GM19372 (cell line): ENCODE results near the gene ABITRAM.
"Not testable (repeated sequence)": the region's sequence is repeated elsewhere in the genome, so short reads cannot be mapped to it uniquely, and the experiment has no call there.

ENCODE experiments used
- ATAC-seq: cut with Tn5 transposase; IDR thresholded peaks from one replicate; pipeline ENCODE4 v1.9.1; 2021; ENCODE audit warnings: mild to moderate bottlenecking, low read depth, moderate library complexity; ENCODE audit not compliant: unreplicated experiment

ABITRAM gene

DNA sequence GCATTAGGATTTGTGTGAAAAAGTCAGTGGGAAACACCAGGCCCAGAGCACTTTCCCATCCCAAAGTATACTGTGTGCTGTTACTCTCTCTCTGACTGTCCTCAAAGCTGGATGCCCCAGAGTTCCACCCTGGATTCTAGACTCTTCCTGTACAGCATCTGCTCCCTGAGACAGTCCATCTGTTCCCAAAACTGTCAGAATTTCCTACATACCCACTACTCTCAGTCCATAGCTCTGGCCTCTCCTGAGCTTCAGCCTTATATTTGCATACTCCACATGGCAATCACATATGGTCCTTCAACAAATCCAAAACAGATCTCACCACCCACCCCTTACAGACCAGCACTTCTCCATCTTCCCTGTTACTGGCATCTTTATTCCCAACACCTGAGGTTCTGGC is 9.7 kb upstream of the ABITRAM start:
- no peak for ATAC-seq

DNA sequence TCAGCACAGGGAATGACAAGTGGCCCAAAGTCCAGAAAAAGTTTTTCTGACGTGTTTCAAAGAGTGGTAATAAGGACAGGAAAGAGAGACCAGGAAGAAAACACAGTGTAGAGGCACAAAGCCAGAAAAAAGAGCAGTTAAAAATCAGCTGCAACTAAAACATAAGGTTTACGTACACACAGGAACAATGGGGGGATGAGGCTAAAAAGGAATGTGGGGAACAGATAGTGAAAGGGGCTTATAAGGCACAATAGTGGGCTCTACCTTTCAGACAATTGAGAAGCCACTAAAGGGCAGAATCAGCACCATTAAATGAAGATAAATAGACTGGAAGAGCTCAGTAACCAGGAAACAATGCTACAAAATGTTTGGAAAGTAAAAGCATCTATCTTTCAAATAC is 5.8 kb upstream of the ABITRAM start:
- no peak for ATAC-seq

DNA sequence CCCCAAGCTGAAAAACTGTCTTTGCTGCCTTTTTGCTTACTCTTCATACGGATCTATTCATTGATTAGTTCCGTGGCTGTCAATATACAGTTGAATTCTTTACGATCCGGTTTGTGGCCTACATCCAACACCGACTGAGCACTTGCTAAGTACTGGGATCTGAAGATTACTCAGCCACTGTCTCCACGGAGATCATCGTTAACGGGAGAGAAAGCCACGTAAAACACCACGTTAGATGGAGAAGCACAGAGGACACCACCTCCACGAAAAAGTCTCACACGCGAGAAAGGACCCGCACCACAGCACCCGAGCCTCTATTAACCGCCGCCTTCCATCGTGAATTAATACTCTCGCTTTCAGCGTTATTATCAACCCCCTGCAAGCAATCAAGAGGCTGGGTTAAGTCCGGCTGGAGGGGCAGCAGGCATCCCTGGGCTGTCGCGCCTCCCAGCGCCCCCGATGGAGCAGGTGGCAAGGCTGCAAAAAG is 926 bp upstream of the ABITRAM start:
- ATAC-seq: no peak

DNA sequence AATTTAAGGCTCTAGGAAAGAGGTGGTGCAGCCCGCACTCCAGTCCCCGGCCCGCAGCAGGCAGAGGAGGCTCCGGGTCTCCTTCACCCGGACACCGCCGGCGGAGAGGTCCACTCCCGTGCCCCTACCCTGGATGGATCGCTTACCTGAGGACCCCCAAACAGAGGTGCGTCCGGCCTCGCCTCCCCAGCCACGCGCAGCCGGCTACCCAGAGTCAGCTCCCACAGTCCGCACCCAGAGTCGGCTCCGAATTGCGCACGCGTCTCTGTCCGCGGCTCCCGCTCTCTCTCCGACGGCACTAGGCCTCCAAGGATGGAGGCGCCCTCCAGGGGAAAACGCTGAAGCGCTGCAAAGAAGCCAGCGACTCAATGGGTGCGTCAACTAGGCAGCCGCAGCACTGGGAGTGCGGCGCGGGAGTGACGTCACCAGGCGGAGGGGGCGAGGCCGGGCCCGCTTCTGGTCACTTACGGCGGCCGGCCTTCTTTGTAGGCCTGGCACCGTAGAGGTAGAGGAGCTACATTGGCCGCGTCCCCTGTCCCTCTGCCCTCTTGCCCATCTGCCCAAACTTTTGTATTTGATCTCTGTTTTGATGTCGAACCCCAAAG is 380 bp upstream of the ABITRAM start, which contains the start of gene ELP1:
TSS of gene ELP1 (minus strand) at position 407 of the 605 bp plus-strand sequence. CDS start 2,978 bp downstream, outside the sequence.
- ATAC-seq: peak; percentile 82

DNA sequence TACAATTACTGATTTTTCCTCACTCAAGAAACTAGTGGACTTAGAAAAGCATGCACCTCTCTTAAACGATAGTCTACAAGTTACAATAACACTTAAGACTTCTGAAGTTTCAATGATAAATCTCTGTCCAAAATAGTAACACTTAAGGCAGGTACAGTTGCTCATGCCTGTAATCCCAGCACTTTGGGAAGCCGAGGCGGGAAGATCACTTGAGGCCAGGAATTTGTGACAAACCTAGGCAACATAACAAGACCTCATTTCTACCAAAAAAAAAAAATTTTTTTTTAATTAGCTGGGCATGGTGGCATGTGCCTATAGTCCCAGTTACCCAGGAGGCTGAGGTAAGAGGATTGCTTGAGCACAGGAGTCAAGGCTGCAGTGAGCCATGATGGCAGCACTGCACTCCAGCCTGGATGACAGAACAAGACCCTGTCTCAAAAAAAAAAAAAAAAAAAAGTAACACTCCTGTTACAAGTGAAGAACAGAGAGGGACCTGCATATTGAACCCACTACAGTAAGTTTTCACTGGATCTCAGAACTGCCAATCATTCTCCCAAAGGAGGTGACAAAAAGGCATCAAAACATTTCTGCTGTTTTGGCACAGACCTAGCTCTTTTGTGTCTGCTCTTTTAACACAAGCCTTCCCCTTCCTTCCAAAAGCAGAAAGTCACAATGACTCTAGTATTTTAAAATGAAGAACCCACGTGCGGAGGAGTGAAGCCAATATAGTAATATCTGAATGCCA is 3.5 kb downstream of the ABITRAM start:
- no peak for ATAC-seq

DNA sequence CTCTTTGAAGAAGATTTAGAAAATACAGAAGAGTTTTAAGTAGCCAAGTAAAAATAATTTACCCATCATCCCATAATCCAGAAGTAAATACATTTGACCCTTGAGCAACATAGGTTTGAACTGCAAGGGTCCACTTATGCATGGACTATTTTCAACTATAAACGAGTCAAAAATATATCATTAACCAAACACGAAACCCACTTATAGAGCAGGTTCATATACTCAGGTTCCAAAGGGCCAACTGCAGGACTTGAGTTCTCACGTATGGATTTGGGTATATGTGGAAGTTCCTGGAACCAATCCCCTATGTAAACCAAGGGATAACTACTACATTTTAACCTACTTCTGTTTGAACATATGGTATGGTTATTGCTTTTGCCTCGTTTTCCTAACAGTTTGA is 5.8 kb downstream of the ABITRAM start:
- no peak for ATAC-seq

DNA sequence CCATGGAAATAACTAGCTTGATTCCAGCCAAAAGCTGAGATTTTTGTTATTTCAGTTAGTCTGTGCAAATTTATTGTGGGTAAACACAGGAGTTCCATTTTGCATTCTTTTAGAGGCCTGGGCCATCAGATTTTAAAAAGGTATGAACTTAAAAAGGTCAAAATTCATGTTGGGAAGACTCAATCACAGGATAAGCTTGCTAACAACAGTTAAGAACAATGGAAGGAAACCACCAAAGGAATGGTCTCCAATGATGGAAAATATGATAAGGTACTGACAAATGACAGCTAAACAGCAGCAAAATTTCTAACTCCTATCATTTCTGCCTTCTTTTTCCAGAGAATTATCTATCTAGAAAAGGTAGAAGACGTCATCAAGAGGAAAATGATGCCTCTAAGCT is 16.0 kb downstream of the ABITRAM start:
- ATAC-seq: no peak

DNA sequence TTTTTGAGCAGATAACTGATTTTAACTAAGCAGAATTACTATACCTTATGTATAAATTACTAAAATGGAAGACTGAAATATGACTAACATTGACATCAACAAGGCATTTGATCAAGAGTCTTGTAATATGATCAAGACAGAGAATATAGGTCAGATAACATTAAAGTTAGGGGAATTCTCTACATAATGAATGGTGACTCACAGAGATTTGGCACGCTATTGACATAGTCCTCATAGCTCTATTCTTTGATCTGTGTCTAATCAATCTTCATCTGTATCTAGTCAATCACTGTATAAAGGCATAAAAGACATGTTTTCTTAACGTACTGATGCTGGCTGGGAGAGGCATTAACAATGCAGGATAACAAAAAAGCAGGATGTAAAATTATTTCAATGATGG is 17.4 kb downstream of the ABITRAM start:
- ATAC-seq: no peak

- no peak for ATAC-seq
Observed at GRCh38 chr9:108953983-108954574, 19.9 kb downstream of the ABITRAM start.

GRCh38 chr9:108956022-108956630 is 21.9 kb downstream of the ABITRAM start:
- no peak for ATAC-seq

DNA sequence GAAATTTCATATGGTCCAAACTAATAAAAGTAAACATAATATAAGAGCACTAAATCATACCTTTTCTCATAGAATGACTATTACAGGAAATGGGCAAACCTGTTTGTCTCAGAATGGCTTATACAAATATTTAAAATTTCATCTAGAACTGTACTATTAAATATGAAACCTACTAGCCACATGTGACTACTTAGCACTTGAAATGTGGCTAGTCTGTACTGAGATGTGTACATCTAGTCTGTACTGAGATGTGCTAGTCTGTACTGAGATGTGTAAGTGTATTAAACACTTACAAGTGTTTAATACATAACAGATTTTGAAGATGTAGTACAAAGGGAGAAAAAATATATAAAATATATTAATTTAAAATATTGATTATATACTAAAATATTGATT is 22.4 kb downstream of the ABITRAM start:
- ATAC-seq: no peak

GRCh38 chr9:108960331-108960730 is 26.1 kb downstream of the ABITRAM start:
- no peak for ATAC-seq

- no peak for ATAC-seq
Observed at GRCh38 chr9:108961151-108961550, 27.0 kb downstream of the ABITRAM start.

GRCh38 chr9:108963459-108964143 is 29.4 kb downstream of the ABITRAM start:
- ATAC-seq: no peak

GRCh38 chr9:108967916-108968315 is 33.7 kb downstream of the ABITRAM start:
- no peak for ATAC-seq

GRCh38 chr9:108971392-108971791 is 37.2 kb downstream of the ABITRAM start:
- not testable (repeated sequence) for ATAC-seq

- ATAC-seq: no peak
Observed at GRCh38 chr9:108972186-108972585, 38.0 kb downstream of the ABITRAM start.

DNA sequence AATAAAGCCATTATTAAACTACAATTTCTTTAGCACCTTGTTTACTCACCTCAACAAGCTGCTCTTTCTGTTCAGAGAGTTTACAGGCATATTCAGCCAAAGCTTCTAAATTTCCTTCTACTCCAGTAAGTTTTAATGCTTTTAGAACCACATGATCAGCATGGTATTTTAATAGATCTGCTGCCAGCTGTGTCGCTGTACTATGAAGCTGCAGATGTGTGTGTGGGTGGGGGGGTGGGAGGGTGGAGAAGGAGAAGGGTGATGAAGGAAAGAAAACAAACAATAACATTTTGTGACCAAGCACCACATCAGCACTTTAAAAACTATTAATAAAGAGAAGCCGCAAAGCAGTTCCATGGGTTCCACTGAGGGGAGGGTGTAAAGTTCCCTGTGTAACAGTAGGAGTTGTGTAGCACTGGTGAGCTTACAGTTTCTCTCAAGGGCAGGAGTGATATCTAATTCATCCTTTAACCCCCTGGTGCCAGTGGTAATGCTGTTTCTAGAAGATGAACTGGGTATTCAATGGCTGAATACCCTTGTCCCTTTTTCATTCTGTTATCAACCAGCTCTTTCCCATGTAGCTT is 38.5 kb downstream of the ABITRAM start:
- no peak for ATAC-seq

DNA sequence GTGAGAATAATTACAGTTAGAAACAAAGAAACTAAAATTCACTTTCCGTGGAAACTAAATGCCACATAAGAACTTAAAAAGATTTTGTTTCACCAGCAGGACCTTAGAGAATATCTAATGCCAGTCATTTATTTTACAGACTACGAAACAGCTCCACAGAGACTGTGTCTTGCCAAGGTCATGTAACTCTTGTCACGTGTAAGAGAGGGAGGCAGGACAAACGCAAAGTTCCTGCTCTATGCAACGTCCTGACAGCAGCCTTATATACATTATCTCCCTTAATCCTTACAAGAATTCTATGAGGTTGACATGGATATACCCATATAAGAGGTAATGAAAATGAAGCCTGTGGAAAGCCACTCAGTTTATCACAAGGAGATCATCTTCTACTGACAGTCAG is 39.7 kb downstream of the ABITRAM start:
- no peak for ATAC-seq

- no peak for ATAC-seq
Observed at GRCh38 chr9:108978205-108978604, 44.0 kb downstream of the ABITRAM start.
